Effector CD4-positive, alpha-beta T cell (primary cell): ENCODE results near the gene PTGES2.
"Not testable (repeated sequence)": the region's sequence is repeated elsewhere in the genome, so short reads cannot be mapped to it uniquely, and the experiment has no call there.

Experiments used
- DNase-seq: peaks from one replicate; pipeline ENCODE4 v3.0.0-alpha.2; 2020

Gene PTGES2

GRCh38 chr9:128084746-128085145, 42.8 kb downstream of the PTGES2 start:
- DNase-seq = no peak

GRCh38 chr9:128082151-128082550, 45.4 kb downstream of the PTGES2 start:
- DNase-seq = no peak

GRCh38 chr9:128081056-128081455, 46.5 kb downstream of the PTGES2 start:
- DNase-seq = no peak

GRCh38 chr9:128080206-128080605, 47.3 kb downstream of the PTGES2 start:
- no peak for DNase-seq

GRCh38 chr9:128078504-128079434, 48.8 kb downstream of the PTGES2 start:
- no peak for DNase-seq

GRCh38 chr9:128077847-128078503, 49.6 kb downstream of the PTGES2 start:
- DNase-seq = no peak

- no peak for DNase-seq
These were observed 54.2 kb downstream of the PTGES2 start for GRCh38 chr9:128073253-128073886.

GRCh38 chr9:128072144-128073021, 55.1 kb downstream of the PTGES2 start:
- DNase-seq = peak; percentile 52

GRCh38 chr9:128071475-128071874, 56.1 kb downstream of the PTGES2 start:
- not testable (repeated sequence) for DNase-seq

- DNase-seq = no peak
These were observed 56.7 kb downstream of the PTGES2 start for GRCh38 chr9:128070874-128071273.
